NCI-H510A treated with DMSO at 0.1 percent for 48 hours (cell line): ENCODE measurements around the gene PLXDC1.

Source experiments
- DNase-seq: peaks from one replicate; lab custom pipeline; 2025; lab: John Stamatoyannopoulos, UW

Gene PLXDC1

DNA sequence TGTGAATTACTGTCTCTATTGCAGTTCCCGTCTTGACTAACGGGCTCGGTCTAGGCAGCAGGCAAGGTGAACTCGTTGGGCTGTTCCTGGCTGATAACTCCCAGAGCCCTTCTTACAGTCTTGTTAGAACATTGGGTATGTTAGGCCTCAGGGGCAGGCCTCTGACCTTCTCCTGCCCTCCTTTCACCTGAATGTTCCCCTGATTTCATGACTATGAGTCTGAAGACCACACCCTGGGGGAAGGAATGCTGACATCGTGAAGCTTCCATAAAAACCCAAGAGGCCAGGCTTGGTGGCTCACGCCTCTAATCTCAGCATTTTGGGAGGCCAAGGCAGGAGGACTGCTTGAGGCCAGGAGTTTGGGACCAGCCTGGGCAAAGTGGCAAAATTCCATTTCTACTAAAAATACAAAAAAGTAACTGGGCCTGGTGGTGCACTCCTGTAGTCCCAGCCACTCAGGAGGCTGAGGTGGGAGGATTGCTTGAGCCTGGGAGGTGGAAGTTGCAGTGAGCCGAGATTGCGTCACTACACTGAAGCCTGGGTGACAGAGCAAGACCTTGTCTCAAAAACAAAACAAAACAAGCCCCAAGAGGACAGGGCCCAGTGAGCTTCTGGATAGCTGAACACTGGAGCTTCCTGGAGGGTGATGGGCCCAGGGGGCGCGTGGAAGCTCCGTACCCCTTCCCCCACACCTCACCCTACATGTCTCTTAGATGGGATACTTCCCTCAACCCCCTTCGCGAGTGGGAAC lies 136.5 kb downstream of the PLXDC1 start:
- no peak for DNase-seq

GRCh38 chr17:39014044-39014794 lies 137.2 kb downstream of the PLXDC1 start:
- no peak for DNase-seq
